GM12891 (cell line): ENCODE data around the gene BACH2.

ENCODE experiments used
- DNase-seq: peaks from one replicate; pipeline ENCODE4 v3.0.0; 2011; ENCODE audit warnings: low spot score; ENCODE audit not compliant: insufficient read length
- FAIRE-seq: peaks from 2 replicates; lab custom pipeline; 2011; peaks lifted over from hg19 to GRCh38; lab: Jason Lieb, UNC
- PAX5 ChIP-seq: IDR thresholded peaks from 2 replicates; pipeline ENCODE4 v1.6.1; 2011; ENCODE audit warnings: low read length, moderate library complexity, mild to moderate bottlenecking; ENCODE audit not compliant: insufficient read depth, severe bottlenecking
- POLR2A ChIP-seq: IDR thresholded peaks from 2 replicates; pipeline ENCODE4 v1.6.1; 2011; ENCODE audit warnings: low read depth, low read length, control low read depth
- POLR2AphosphoS5 ChIP-seq: IDR thresholded peaks from 2 replicates; pipeline ENCODE4 v1.6.1; 2011; ENCODE audit warnings: low read depth, low read length, control low read depth
- POU2F2 ChIP-seq: IDR thresholded peaks from 2 replicates; pipeline ENCODE4 v1.6.1; 2011; ENCODE audit warnings: low read depth, mild to moderate bottlenecking, control low read depth, low read length, moderate library complexity
- SPI1 ChIP-seq: IDR thresholded peaks from 2 replicates; pipeline ENCODE4 v1.6.1; 2011; ENCODE audit warnings: low read depth, low read length, control low read depth
- TAF1 ChIP-seq: IDR thresholded peaks from 2 replicates; pipeline ENCODE4 v1.6.1; 2011; ENCODE audit warnings: low read depth, low read length, control low read depth

Gene BACH2

GRCh38 chr6:90294008-90294511 lies 2.6 kb downstream of the BACH2 start:
- no peak for TF ChIP-seq SPI1
- no peak for TF ChIP-seq POLR2A
- no peak for TF ChIP-seq PAX5
- no peak for TF ChIP-seq POLR2AphosphoS5
- FAIRE-seq (no peak), DNase-seq (no peak)

DNA sequence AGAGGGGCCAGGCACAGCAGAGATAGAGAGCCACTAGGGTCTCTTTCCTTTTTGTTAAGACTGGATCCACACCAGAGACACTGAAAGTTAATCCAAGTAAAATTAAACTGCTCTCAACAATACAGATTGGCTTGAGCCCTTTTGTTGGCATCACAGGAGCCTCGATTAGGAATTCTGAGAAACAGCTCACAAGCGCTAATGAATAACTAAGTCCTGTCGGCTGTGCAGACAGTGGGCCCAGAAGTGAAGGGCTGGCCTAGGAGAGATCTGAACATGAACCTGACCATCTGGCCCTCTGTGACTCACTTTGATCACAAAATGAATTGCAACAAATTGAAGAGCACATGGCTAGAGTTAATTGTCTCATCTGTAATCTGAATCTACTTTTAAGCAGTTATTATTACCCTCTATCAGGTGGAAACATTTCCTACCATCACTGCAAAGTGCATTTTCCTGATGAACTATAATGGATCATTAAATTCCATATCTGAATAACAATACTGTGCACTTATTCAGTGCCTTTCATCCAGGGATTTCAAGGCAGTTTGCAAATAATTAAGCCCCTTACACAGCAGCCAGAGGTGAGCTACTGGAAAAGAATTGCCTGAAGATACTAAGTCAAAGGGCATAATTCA lies 3.2 kb downstream of the BACH2 start:
- DNase-seq = no peak
- no peak for FAIRE-seq
- TF ChIP-seq SPI1 (no peak), POLR2AphosphoS5 (no peak), PAX5 (no peak), TAF1 (no peak), POU2F2 (no peak), POLR2A (no peak)

DNA sequence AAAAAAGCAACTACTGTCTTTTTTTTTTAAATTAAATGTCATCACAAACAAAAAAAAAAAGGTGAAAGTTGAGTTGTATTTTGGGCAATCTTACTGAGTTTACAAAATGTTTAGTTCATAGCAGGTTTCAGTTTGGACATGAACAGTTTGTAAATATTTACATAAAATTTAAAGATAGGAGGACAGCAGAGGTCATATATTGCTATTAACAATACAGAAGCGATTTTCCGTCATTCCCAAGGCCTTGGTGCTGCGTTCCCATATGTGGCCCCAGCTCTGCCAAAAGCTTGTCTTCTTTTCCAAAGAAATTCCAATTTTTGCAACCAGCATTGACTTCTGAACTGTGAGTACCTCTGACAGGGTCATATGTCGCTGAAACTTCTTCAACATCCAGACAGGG lies 5.1 kb downstream of the BACH2 start:
- DNase-seq (no peak), FAIRE-seq (no peak)
- TF ChIP-seq TAF1 (no peak), SPI1 (no peak), POLR2AphosphoS5 (no peak), PAX5 (no peak)

- TF ChIP-seq TAF1 (no peak), POU2F2 (no peak), SPI1 (no peak), PAX5 (no peak), POLR2A (no peak), POLR2AphosphoS5 (no peak)
- no peak for FAIRE-seq
- DNase-seq = no peak
These were observed 5.7 kb downstream of the BACH2 start for GRCh38 chr6:90290811-90291420.

GRCh38 chr6:90289902-90290301 lies 6.7 kb downstream of the BACH2 start:
- FAIRE-seq = no peak
- TF ChIP-seq POLR2A (no peak), POU2F2 (no peak), SPI1 (no peak), POLR2AphosphoS5 (no peak), PAX5 (no peak), TAF1 (no peak)
- no peak for DNase-seq

GRCh38 chr6:90288404-90288803 lies 8.2 kb downstream of the BACH2 start:
- TF ChIP-seq POU2F2 (no peak), POLR2A (no peak), SPI1 (no peak), POLR2AphosphoS5 (no peak), TAF1 (no peak), PAX5 (no peak)
- no peak for FAIRE-seq

GRCh38 chr6:90286884-90287488 lies 9.7 kb downstream of the BACH2 start:
- DNase-seq (no peak), FAIRE-seq (peak; percentile 50)
- TF ChIP-seq TAF1 (no peak), SPI1 (no peak), PAX5 (no peak), POU2F2 (no peak), POLR2AphosphoS5 (no peak), POLR2A (no peak)

More at GRCh38 chr6:90288404-90288803, 8.2 kb downstream of the BACH2 start:
- DNase-seq = no peak

DNA sequence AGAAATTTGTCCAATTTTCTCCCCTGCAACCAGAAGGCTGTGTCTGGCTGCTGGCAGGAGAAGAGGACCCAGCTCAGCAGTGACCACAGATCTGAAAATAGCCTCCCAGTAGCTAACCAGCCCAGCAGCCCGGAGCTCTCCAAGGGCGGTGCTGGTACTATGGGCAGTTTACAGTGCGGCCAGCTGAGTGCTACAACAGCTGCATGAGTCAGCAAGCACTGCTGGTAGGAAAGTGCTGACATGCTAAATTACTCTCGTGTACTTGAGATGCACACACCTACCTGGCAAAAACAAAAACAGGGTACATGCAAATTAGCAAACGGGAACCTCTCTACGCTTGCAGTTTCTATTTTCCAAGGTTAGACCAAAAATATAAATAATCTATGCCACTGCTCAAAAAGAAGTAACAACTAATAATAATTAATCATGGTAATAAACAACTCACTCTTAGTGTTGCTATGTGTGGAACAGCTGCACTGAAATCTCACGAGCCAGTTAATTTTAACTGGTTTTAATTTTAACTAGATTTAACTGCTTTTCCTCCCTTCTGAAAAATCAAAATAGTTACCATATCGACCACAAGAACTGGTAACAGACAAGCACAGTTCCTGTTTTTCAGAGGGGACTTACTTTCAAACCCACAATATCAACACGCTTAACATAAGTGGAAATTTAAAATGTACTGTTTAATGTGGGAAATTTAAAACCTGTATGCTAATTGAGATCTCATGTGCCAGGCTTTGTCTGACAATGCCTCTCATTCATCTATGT lies 10.8 kb downstream of the BACH2 start:
- no peak for TF ChIP-seq PAX5
- peak; percentile 93 for TF ChIP-seq SPI1
- no peak for TF ChIP-seq POU2F2
- FAIRE-seq (peak; percentile 54), DNase-seq (no peak)

DNA sequence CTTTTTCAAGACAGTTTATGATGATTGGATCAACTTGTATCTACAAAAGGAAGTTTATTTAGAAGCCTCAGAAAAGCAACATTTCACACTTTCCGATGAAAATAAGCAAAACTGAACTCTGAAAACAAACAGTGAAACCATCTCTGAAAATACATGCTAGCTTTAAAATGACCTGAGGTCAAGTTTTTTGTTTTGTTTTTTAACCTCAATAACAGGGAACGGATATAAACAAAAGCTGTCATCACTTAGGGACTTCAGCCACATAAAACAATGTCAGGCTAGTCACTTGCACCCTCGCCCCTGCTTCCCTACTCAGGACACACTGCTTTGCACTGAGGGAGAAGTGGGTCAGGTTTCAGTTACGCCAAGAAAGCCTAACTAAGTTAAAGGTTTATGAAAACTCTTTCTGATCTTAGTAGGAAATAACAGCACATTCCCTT lies 11.6 kb downstream of the BACH2 start:
- TF ChIP-seq PAX5 (no peak), POLR2AphosphoS5 (no peak), TAF1 (no peak), POLR2A (no peak), SPI1 (0 out of 2 replicates have a peak, but pooled peaks have one; percentile 8), POU2F2 (no peak)
- FAIRE-seq (peak; percentile 9), DNase-seq (no peak)
